ENCODE measurements around the gene EPS8L1. TPM values are rescaled to one million over a fixed set of nuclear protein-coding genes. Genes with fewer than 3 reads are reported as not detected.

EPS8L1 gene
- total RNA-seq, 1 donor = 0.63 TPM

GRCh38 chr19:55071913-55072312 is 3.8 kb upstream of the EPS8L1 start:
- no peak overlapping the region for H3K4me3 ChIP-seq (ENCODE audit: low read depth, low read length)
- DNase-seq (ENCODE audit: low read depth) = no peak
- no peak for TF ChIP-seq CTCF (IDR thresholded peaks at IDR 0.05; ENCODE audit: insufficient read depth, low read length)

- TF ChIP-seq CTCF (IDR thresholded peaks at IDR 0.05; ENCODE audit: insufficient read depth, low read length) = no peak
- H3K4me3 ChIP-seq (ENCODE audit: low read depth, low read length) = no peak overlapping the region
- DNase-seq (ENCODE audit: low read depth) = no peak
These were observed 652 bp downstream of the EPS8L1 start for GRCh38 chr19:55076321-55076720.

GRCh38 chr19:55077106-55077505 is 1.4 kb downstream of the EPS8L1 start:
- TF ChIP-seq CTCF (IDR thresholded peaks at IDR 0.05; ENCODE audit: insufficient read depth, low read length) = no peak
- DNase-seq (ENCODE audit: low read depth) = no peak

GRCh38 chr19:55078996-55079395 is 3.3 kb downstream of the EPS8L1 start:
- DNase-seq (ENCODE audit: low read depth) = no peak

More at GRCh38 chr19:55077106-55077505, 1.4 kb downstream of the EPS8L1 start:
- no peak overlapping the region for H3K4me3 ChIP-seq (ENCODE audit: low read depth, low read length)

GRCh38 chr19:55079400-55080038 is 3.9 kb downstream of the EPS8L1 start:
- no peak for DNase-seq (ENCODE audit: low read depth)
- TF ChIP-seq CTCF (IDR thresholded peaks at IDR 0.05; ENCODE audit: insufficient read depth, low read length) = no peak
- no peak overlapping the region for H3K4me3 ChIP-seq (ENCODE audit: low read depth, low read length)

More at GRCh38 chr19:55078996-55079395, 3.3 kb downstream of the EPS8L1 start:
- no peak overlapping the region for H3K4me3 ChIP-seq (ENCODE audit: low read depth, low read length)
- TF ChIP-seq CTCF (IDR thresholded peaks at IDR 0.05; ENCODE audit: insufficient read depth, low read length) = no peak

GRCh38 chr19:55080121-55080967 is 4.7 kb downstream of the EPS8L1 start:
- peak; percentile 41 for DNase-seq (ENCODE audit: low read depth)
- H3K4me3 ChIP-seq (ENCODE audit: low read depth, low read length) = peak overlapping the region; percentile 5
- TF ChIP-seq CTCF (IDR thresholded peaks at IDR 0.05; ENCODE audit: insufficient read depth, low read length) = no peak

Measured in fibroblast of the aortic adventitia (primary cell).